ENCODE measurements around the gene LCNL1.

LCNL1 gene

GRCh38 chr9:136944212-136944518 is 38.6 kb upstream of the LCNL1 start:
- Histone ChIP-seq H3K27me3 (ENCODE audit: control insufficient read depth, low read length) (no peaks in the 10 kb centered on the region), H3K4me2 (ENCODE audit: low read length) (peak overlapping the region; percentile 77), H3F3A (ENCODE audit: control insufficient read depth, insufficient read depth) (no peaks in the 10 kb centered on the region; the same call in 1 of the 2 replicates), H3K9me3 (ENCODE audit: control insufficient read depth, insufficient read depth, low read length) (no peaks in the 10 kb centered on the region), H4K20me1 (ENCODE audit: control insufficient read depth, insufficient read depth, low read depth, low read length) (0 out of 2 replicates have a peak, but pooled peaks cover 3% of the 10 kb centered on the region), H3K4me1 (ENCODE audit: control insufficient read depth, low read length) (peaks cover 12% of the 10 kb centered on the region), H3K9me2 (replicated peaks; ENCODE audit: control insufficient read depth, low read length) (no peaks in the 10 kb centered on the region), H3K4me3 (ENCODE audit: low read length) (peak overlapping the region; percentile 84), H3K27ac (ENCODE audit: low read depth, low read length) (peak overlapping the region; percentile 18; the same call in 1 of the 2 replicates), H3K79me2 (ENCODE audit: control insufficient read depth, low read length) (peaks cover 26% of the 10 kb centered on the region), H3K36me3 (ENCODE audit: control insufficient read depth, low read length) (peaks cover 33% of the 10 kb centered on the region)
- TF ChIP-seq CTCF (IDR thresholded peaks at IDR 0.05; ENCODE audit: low read depth, low read length, poor library complexity, severe bottlenecking) (no peak), EZH2phosphoT487 (IDR thresholded peaks at IDR 0.05; ENCODE audit: borderline replicate concordance, low read length) (no peak)

- Histone ChIP-seq H3K4me3 (ENCODE audit: low read length) (peak within 1 kb of the TSS; percentile 84), H3K27me3 (ENCODE audit: control insufficient read depth, low read length) (no peaks in the 10 kb centered on the region), H3F3A (ENCODE audit: control insufficient read depth, insufficient read depth) (no peaks in the 10 kb centered on the region; the same call in 1 of the 2 replicates), H3K9me2 (replicated peaks; ENCODE audit: control insufficient read depth, low read length) (no peaks in the 10 kb centered on the region), H4K20me1 (ENCODE audit: control insufficient read depth, insufficient read depth, low read depth, low read length) (0 out of 2 replicates have a peak, but pooled peaks cover 3% of the 10 kb centered on the region), H3K36me3 (ENCODE audit: control insufficient read depth, low read length) (peaks cover 32% of the 10 kb centered on the region), H3K4me2 (ENCODE audit: low read length) (peak within 1 kb of the TSS; percentile 77), H3K9me3 (ENCODE audit: control insufficient read depth, insufficient read depth, low read length) (no peaks in the 10 kb centered on the region), H3K27ac (ENCODE audit: low read depth, low read length) (peak within 1 kb of the TSS; percentile 18; the same call in 1 of the 2 replicates), H3K79me2 (ENCODE audit: control insufficient read depth, low read length) (peaks cover 26% of the 10 kb centered on the region), H3K4me1 (ENCODE audit: control insufficient read depth, low read length) (peaks cover 16% of the 10 kb centered on the region)
- TF ChIP-seq EZH2phosphoT487 (IDR thresholded peaks at IDR 0.05; ENCODE audit: borderline replicate concordance, low read length) (no peak), CTCF (IDR thresholded peaks at IDR 0.05; ENCODE audit: low read depth, low read length, poor library complexity, severe bottlenecking) (peak; percentile 84)
Observed at GRCh38 chr9:136944519-136945332, 38.1 kb upstream of the LCNL1 start, which contains the start of the genes C8G and FBXW5. C8G (plus strand) TSS chr9:136945243; CDS start chr9:136945321, 78 bp downstream. FBXW5 (minus strand) TSS chr9:136944738; CDS start chr9:136944083, 655 bp downstream.

GRCh38 chr9:136945333-136946227 is 37.2 kb upstream of the LCNL1 start:
- no peaks in the 10 kb centered on the region for H3K9me2 ChIP-seq (replicated peaks; ENCODE audit: control insufficient read depth, low read length)
- H3K4me1 ChIP-seq (ENCODE audit: control insufficient read depth, low read length): peaks cover 21% of the 10 kb centered on the region
- no peak overlapping the region for H3K4me2 ChIP-seq (ENCODE audit: low read length)
- H3K27ac ChIP-seq (ENCODE audit: low read depth, low read length): no peak overlapping the region
- no peaks in the 10 kb centered on the region; the same call in 1 of the 2 replicates for H3F3A ChIP-seq (ENCODE audit: control insufficient read depth, insufficient read depth)
- H3K27me3 ChIP-seq (ENCODE audit: control insufficient read depth, low read length): no peaks in the 10 kb centered on the region
- TF ChIP-seq CTCF (IDR thresholded peaks at IDR 0.05; ENCODE audit: low read depth, low read length, poor library complexity, severe bottlenecking) (no peak), EZH2phosphoT487 (IDR thresholded peaks at IDR 0.05; ENCODE audit: borderline replicate concordance, low read length) (no peak)
- peaks cover 24% of the 10 kb centered on the region for H3K36me3 ChIP-seq (ENCODE audit: control insufficient read depth, low read length)
- H3K79me2 ChIP-seq (ENCODE audit: control insufficient read depth, low read length): peaks cover 26% of the 10 kb centered on the region
- H3K4me3 ChIP-seq (ENCODE audit: low read length): no peak overlapping the region
- no peaks in the 10 kb centered on the region for H3K9me3 ChIP-seq (ENCODE audit: control insufficient read depth, insufficient read depth, low read length)
- H4K20me1 ChIP-seq (ENCODE audit: control insufficient read depth, insufficient read depth, low read depth, low read length): 0 out of 2 replicates have a peak, but pooled peaks cover 3% of the 10 kb centered on the region

Measured in DOHH2 (cell line).